ENCODE measurements around the gene TMEM97.
"Not testable (repeated sequence)": the region's sequence is repeated elsewhere in the genome, so short reads cannot be mapped to it uniquely, and the experiment has no call there.

TMEM97 gene

GRCh38 chr17:28333083-28333746, 14.2 kb downstream of the TMEM97 start:
- no peak for DNase-seq (ENCODE audit: low read depth)
- H3K4me3 ChIP-seq (replicated peaks; ENCODE audit: low read depth, low read length), result no peak overlapping the region
- TF ChIP-seq CTCF (IDR thresholded peaks at IDR 0.05; ENCODE audit: low read length, missing control alignments), result no peak

- H3K4me3 ChIP-seq (replicated peaks; ENCODE audit: low read depth, low read length), result peak overlapping the region; percentile 97
- DNase-seq (ENCODE audit: low read depth), result peak; percentile 52
- TF ChIP-seq CTCF (IDR thresholded peaks at IDR 0.05; ENCODE audit: low read length, missing control alignments), result no peak
These were observed 15.2 kb downstream of the TMEM97 start for GRCh38 chr17:28334171-28334570.

- no peak for TF ChIP-seq CTCF (IDR thresholded peaks at IDR 0.05; ENCODE audit: low read length, missing control alignments)
- H3K4me3 ChIP-seq (replicated peaks; ENCODE audit: low read depth, low read length), result peak overlapping the region; percentile 97
- no peak for DNase-seq (ENCODE audit: low read depth)
These were observed 15.7 kb downstream of the TMEM97 start for GRCh38 chr17:28334666-28335200.

- TF ChIP-seq CTCF (IDR thresholded peaks at IDR 0.05; ENCODE audit: low read length, missing control alignments), result no peak
- peak; percentile 100 for DNase-seq (ENCODE audit: low read depth)
- peak within 1 kb of the TSS; percentile 97 for H3K4me3 ChIP-seq (replicated peaks; ENCODE audit: low read depth, low read length)
These were observed 16.4 kb downstream of the TMEM97 start, which contains the start of the genes IFT20 and TNFAIP1 for GRCh38 chr17:28335201-28335958. Gene IFT20, minus strand, starts transcription at chr17:28335472. Its CDS starts 3,487 bp downstream, at chr17:28331985. Gene TNFAIP1, plus strand, starts transcription at chr17:28335761. Its CDS starts 3,761 bp downstream, at chr17:28339522.

- no peak for TF ChIP-seq CTCF (IDR thresholded peaks at IDR 0.05; ENCODE audit: low read length, missing control alignments)
- peak overlapping the region; percentile 97 for H3K4me3 ChIP-seq (replicated peaks; ENCODE audit: low read depth, low read length)
- DNase-seq (ENCODE audit: low read depth), result peak; percentile 94
These were observed 17.2 kb downstream of the TMEM97 start for GRCh38 chr17:28335959-28336871.

- TF ChIP-seq CTCF (IDR thresholded peaks at IDR 0.05; ENCODE audit: low read length, missing control alignments), result no peak
- peak overlapping the region; percentile 32 for H3K4me3 ChIP-seq (replicated peaks; ENCODE audit: low read depth, low read length)
- DNase-seq (ENCODE audit: low read depth), result peak; percentile 78
These were observed 19.2 kb downstream of the TMEM97 start for GRCh38 chr17:28338056-28338768.

- not testable (repeated sequence) for H3K4me3 ChIP-seq (replicated peaks; ENCODE audit: low read depth, low read length); DNase-seq (ENCODE audit: low read depth)
These were observed 19.8 kb downstream of the TMEM97 start for GRCh38 chr17:28338769-28339212.

All from fibroblast of pulmonary artery (primary cell).